Natural killer cell (primary cell): ENCODE data around the gene TUNAR. TPM values are rescaled to one million over a fixed set of nuclear protein-coding genes. Genes with fewer than 3 reads are reported as not detected.

Source experiments
- ATAC-seq, 3 donors: fragments of 150-1000 bp in 2 of 3; fragments of 200-7000 bp in 1 of 3; cut with Tn5 transposase; 1 replicate in 1 of 3; 2 replicates in 2 of 3; pipeline ENCODE4 v1.10.0; 2021; ENCODE audit warnings: mild to moderate bottlenecking in 2 of 3, moderate library complexity in 2 of 3
- DNase-seq, 2 donors: peaks; one replicate each; pipeline versions ENCODE4 v3.0.0 to v3.0.0-alpha.2; 2013 to 2021; ENCODE audit warnings: mixed read lengths in 1 of 2
- H3K27ac ChIP-seq: one replicate; pipeline ENCODE4 v1.5.1; 2013; ENCODE audit warnings: mild to moderate bottlenecking, low read length
- H3K27me3 ChIP-seq: one replicate; pipeline ENCODE4 v1.6.1; 2013; ENCODE audit warnings: low read length; ENCODE audit not compliant: control insufficient read depth, insufficient read depth
- H3K36me3 ChIP-seq: one replicate; pipeline ENCODE4 v1.6.1; 2013; ENCODE audit warnings: low read length; ENCODE audit not compliant: control insufficient read depth, insufficient read depth
- H3K4me1 ChIP-seq: one replicate; pipeline ENCODE4 v1.6.1; 2013; ENCODE audit warnings: low read length; ENCODE audit not compliant: control insufficient read depth, insufficient read depth
- H3K4me3 ChIP-seq: one replicate; pipeline ENCODE4 v1.5.1; 2013; ENCODE audit warnings: low read length
- H3K9me3 ChIP-seq: one replicate; pipeline ENCODE4 v1.6.1; 2013; ENCODE audit warnings: low read length; ENCODE audit not compliant: control insufficient read depth, insufficient read depth
- H3K27ac Mint-ChIP-seq, 2 donors: one replicate each; pipeline ENCODE4 v1.8.0; 2022; ENCODE audit warnings: mild to moderate bottlenecking in 2 of 2, mixed read lengths in 2 of 2, moderate library complexity in 1 of 2
- H3K27me3 Mint-ChIP-seq, 2 donors: one replicate each; pipeline ENCODE4 v1.8.0; 2022; ENCODE audit warnings: low read depth in 2 of 2, mixed read lengths in 2 of 2
- H3K36me3 Mint-ChIP-seq: one replicate; pipeline ENCODE4 v1.8.0; 2022; ENCODE audit warnings: mixed read lengths
- H3K4me1 Mint-ChIP-seq, 2 donors: one replicate each; pipeline ENCODE4 v1.8.0; 2022; ENCODE audit warnings: mixed read lengths in 2 of 2
- H3K4me3 Mint-ChIP-seq: one replicate; pipeline ENCODE4 v1.8.0; 2022; ENCODE audit warnings: mild to moderate bottlenecking, moderate library complexity, mixed read lengths
- H3K9me3 Mint-ChIP-seq, 2 donors: one replicate each; pipeline ENCODE4 v1.8.0; 2022; ENCODE audit warnings: mixed read lengths in 2 of 2
- WGBS: methylation state at CpG from one replicate; pipeline ENCODE4 v1.1.7; 2013; ENCODE audit warnings: missing lambda C conversion rate; ENCODE audit not compliant: insufficient coverage; 5-methylcytosine and 5-hydroxymethylcytosine counted together
- intact Hi-C: fragments of 100-400 bp; cut with micrococcal nuclease; formaldehyde crosslinking; loops from one replicate; pipeline ENCODE4 v1.14.2; 2022
- total RNA-seq, 4 donors: library from RNA; stranded (reverse); fragments of 120-200 nt in 1 of 4; gene quantifications; one replicate each; pipeline versions ENCODE4 v1.2.3 to v1.2.4, GENCODE V29; 2013 to 2022
- TF ChIP-seq, protein P1 (sequence below): fragments of 200-600 bp; IDR thresholded peaks from one replicate; pipeline ENCODE4 v1.8.0; 2022; ENCODE audit warnings: antibody characterized with exemption

TUNAR gene
- total RNA-seq, 3 donors from 2014 or later (not counting 1 experiment from before 2014, with no cell fraction given): not detected

DNA sequence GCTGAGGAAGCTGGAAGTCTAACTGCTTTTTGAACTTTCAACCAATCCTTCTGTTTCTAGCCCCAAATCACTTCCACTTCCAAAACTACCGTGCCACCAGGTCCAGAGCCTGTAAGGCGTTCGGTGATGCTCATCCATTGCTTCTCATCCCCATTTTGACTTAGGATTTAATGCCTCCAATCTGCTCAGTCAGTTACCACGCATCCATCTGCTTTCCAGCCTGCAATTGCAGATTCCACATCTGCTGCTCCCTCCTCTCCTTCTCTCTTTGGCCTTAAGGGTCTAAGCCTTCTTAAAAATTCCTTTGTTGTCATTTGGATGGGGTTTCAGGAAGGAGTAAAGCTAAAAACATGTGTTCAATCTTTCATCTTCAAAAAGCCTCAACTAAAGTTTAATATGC lies 74.7 kb downstream of the TUNAR start:
- Histone ChIP-seq H3K27me3 (no peaks in the 10 kb centered on the region), H3K4me1 (no peaks in the 10 kb centered on the region), H3K9me3 (no peaks in the 10 kb centered on the region), H3K4me3 (no peak overlapping the region), H3K27ac (no peak overlapping the region), H3K36me3 (no peaks in the 10 kb centered on the region)
- ATAC-seq (no peak), DNase-seq (no peak)
- intact Hi-C loops: no loop called here
- TF ChIP-seq, protein P1, sequence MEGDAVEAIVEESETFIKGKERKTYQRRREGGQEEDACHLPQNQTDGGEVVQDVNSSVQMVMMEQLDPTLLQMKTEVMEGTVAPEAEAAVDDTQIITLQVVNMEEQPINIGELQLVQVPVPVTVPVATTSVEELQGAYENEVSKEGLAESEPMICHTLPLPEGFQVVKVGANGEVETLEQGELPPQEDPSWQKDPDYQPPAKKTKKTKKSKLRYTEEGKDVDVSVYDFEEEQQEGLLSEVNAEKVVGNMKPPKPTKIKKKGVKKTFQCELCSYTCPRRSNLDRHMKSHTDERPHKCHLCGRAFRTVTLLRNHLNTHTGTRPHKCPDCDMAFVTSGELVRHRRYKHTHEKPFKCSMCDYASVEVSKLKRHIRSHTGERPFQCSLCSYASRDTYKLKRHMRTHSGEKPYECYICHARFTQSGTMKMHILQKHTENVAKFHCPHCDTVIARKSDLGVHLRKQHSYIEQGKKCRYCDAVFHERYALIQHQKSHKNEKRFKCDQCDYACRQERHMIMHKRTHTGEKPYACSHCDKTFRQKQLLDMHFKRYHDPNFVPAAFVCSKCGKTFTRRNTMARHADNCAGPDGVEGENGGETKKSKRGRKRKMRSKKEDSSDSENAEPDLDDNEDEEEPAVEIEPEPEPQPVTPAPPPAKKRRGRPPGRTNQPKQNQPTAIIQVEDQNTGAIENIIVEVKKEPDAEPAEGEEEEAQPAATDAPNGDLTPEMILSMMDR: no peak
- WGBS: 71% methylated on average over 4 of the region's 4 CpGs
- H3K4me3 Mint-ChIP-seq: no peak overlapping the region
- H3K4me1 Mint-ChIP-seq: no peaks in the 10 kb centered on the region
- no peaks in the 10 kb centered on the region for H3K9me3 Mint-ChIP-seq
- H3K27ac Mint-ChIP-seq: no peak overlapping the region
- H3K27me3 Mint-ChIP-seq: peaks cover 6% of the 10 kb centered on the region in 2 donors
- H3K36me3 Mint-ChIP-seq: no peaks in the 10 kb centered on the region

DNA sequence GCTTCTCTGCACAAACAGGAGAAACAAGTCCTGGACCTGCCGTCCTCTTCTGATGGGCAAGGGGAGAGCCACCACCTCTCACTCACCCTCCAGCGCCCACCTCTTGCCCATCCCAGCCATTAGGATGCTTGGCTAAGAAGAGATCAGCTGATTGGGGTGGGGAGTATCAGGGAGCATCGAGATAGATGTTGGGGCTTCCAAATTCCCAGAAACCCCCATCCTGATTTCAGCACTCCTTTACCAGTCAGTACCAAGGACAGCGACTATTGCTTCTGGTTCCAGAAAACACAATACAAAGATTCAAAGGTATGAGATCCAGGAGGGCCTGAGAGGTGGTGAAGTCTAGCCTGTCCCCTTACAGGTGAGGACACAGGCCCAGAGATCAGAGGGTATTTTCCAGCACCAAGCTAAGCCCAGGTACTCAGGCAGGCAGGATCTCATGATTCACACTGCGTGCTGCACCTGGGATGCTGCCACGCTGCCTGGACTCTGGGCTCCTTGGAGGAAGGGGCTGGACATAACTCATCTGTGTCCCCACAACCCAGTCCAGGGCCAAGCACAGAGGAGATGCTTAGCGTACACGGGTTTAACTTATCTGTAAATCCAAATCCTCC lies 76.6 kb downstream of the TUNAR start:
- TF ChIP-seq, protein P1: no peak
- Histone ChIP-seq H3K4me3 (no peak overlapping the region), H3K27ac (no peak overlapping the region), H3K4me1 (no peaks in the 10 kb centered on the region), H3K9me3 (no peaks in the 10 kb centered on the region), H3K36me3 (no peaks in the 10 kb centered on the region), H3K27me3 (no peaks in the 10 kb centered on the region)
- intact Hi-C loops: no loop called here
- H3K4me3 Mint-ChIP-seq: no peak overlapping the region
- H3K36me3 Mint-ChIP-seq: no peaks in the 10 kb centered on the region
- no peak overlapping the region for H3K27ac Mint-ChIP-seq
- H3K4me1 Mint-ChIP-seq: no peaks in the 10 kb centered on the region
- no peak for DNase-seq
- no peak for ATAC-seq
- H3K9me3 Mint-ChIP-seq: no peaks in the 10 kb centered on the region
- WGBS: 76% methylated on average over 6 of the region's 8 CpGs
- H3K27me3 Mint-ChIP-seq: peaks cover 4 to 6% of the 10 kb centered on the region in 2 donors

DNA sequence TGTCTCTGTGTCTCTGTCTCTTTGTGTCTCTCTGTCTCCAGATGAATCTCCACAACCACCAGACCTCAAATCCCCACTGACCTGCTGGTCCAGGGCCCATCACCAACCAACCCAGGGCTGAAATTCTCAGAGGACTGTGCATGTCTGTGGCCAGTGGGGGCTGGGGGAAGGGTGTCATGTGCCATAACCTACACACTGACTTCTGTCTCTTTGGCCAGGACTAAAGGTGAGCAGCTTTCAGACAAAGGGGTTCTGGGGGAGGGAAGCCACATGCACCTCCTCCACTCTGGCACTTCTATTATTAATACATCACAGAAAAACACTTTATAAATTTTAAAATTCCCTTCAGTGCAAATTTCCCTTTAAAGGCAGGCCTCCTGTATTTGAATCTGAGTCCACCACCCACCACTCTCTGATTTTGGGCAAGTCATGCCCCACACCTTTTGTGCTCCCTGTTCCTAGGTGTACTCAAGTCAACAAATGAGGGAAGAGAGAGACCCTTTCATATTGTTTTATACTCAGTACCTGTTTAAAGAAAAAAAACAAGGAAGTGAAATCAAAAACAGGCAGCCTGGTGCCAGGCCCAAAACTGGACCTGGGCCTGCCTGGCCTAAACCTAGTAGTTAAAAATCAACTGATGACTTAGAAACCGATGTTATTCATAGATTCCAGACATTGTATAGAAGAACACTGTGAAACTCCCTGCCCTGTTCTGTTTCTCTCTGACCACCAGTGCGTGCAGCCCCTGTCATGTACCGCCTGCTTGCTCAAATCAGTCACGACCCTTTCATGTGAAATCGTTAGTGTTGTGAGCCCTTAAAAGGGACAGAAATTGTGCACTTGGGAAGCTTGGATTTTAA lies 80.2 kb downstream of the TUNAR start:
- Mint-ChIP-seq H3K27me3 (peaks cover 0 to 7% of the 10 kb centered on the region in 2 donors), H3K27ac (no peak overlapping the region), H3K36me3 (no peaks in the 10 kb centered on the region), H3K4me3 (no peak overlapping the region), H3K4me1 (no peaks in the 10 kb centered on the region), H3K9me3 (no peaks in the 10 kb centered on the region)
- DNase-seq: no peak
- Histone ChIP-seq H3K36me3 (no peaks in the 10 kb centered on the region), H3K4me3 (no peak overlapping the region), H3K27me3 (no peaks in the 10 kb centered on the region), H3K27ac (no peak overlapping the region), H3K9me3 (no peaks in the 10 kb centered on the region), H3K4me1 (no peaks in the 10 kb centered on the region)
- ATAC-seq: no peak
- TF ChIP-seq, protein P1: no peak
- intact Hi-C loops: no loop called here
- WGBS: 83% methylated on average over 5 of the region's 5 CpGs
